Transverse colon (tissue), 3 donors: Measurements from ENCODE around the gene ZBTB16.

Experiments used
- CTCF ChIP-seq, 5 experiments: fragments of 200-600 bp in 3 of 5; fragments of 450-650 bp in 2 of 5; sonication (generic) in 3 of 5; IDR thresholded peaks; 1 replicate in 2 of 5; 2 replicates in 3 of 5; pipeline ENCODE4 v1.5.1; 2016 to 2017; ENCODE audit warnings: antibody characterized with exemption in 5 of 5, inconsistent platforms in 3 of 5, mild to moderate bottlenecking in 2 of 5, moderate library complexity in 1 of 5
- POLR2A ChIP-seq: fragments of 450-650 bp; IDR thresholded peaks from one replicate; pipeline ENCODE4 v1.6.1; 2016; ENCODE audit warnings: antibody characterized with exemption, mild to moderate bottlenecking, moderate library complexity

- TF ChIP-seq CTCF (IDR thresholded peaks at IDR 0.05) (no peak), POLR2A (no peak)
Observed at GRCh38 chr11:114150671-114151070, 91.2 kb downstream of the ZBTB16 start.
